ENCODE data around the gene CD28.

The CD28 gene

DNA sequence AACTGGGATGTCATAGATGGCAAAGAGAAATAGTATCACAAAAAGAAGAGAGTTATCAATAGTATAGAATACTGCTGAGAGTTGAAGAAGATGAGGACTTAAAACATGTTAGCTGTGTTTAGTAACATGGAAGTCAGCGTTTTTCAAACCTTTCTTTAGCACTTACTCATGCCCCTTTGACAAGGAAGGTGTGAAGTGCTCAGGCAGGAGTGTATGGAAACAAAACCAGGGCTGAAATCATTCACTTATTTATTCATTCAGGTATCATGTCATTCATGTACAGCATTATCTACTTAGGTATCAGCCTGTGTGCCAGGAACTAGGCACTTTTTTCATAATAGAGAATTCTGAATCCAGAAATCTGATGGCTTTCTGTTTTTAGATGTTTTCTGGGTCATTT, 27.2 kb downstream of the CD28 start:
- H3K4me1 ChIP-seq (ENCODE audit: insufficient read depth, low read length), result peaks cover 5% of the 10 kb centered on the region; the same call in 1 of the 2 replicates
- no peaks in the 10 kb centered on the region for H3K27me3 ChIP-seq (ENCODE audit: insufficient read depth, low read length)
- H3K9me3 ChIP-seq (ENCODE audit: insufficient read depth, low read depth, low read length), result no peaks in the 10 kb centered on the region
- WGBS, result 82% methylated on average over 1 of the region's 1 CpG
- H3K27ac ChIP-seq (ENCODE audit: low read depth, low read length), result no peak overlapping the region
- no peak overlapping the region for H3K4me3 ChIP-seq (ENCODE audit: low read length)
- no peak overlapping the region for H3K9ac ChIP-seq (ENCODE audit: low read depth, low read length)
- H3K36me3 ChIP-seq (ENCODE audit: insufficient read depth, low read length), result no peaks in the 10 kb centered on the region

DNA sequence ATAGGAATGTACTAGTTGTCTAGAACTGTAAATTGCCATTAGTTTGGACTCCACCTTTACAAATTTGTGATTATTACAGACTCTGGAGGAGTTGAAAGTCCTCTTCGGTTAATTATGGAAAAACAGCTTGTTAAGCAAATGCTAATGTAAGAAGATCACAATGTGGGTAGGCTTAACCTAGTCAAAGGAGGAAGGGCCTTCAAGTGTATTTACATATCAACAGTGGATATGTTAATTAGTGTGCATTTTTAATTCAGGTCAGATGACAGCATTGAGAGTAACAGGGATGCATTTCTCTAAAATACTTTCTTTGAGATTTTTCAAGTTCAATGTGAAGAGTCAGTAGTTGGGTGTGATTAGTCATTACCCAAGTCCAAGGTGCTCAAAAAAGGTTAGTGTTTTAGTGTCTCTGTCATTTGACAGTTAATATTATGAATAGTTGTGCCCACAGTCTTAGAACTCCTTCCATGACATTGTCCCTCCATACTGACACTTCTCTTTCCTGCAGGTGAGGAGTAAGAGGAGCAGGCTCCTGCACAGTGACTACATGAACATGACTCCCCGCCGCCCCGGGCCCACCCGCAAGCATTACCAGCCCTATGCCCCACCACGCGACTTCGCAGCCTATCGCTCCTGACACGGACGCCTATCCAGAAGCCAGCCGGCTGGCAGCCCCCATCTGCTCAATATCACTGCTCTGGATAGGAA, 28.0 kb downstream of the CD28 start:
- Histone ChIP-seq H3K4me3 (ENCODE audit: low read length) (no peak overlapping the region), H3K4me1 (ENCODE audit: insufficient read depth, low read length) (peaks cover 5% of the 10 kb centered on the region; the same call in 1 of the 2 replicates), H3K9me3 (ENCODE audit: insufficient read depth, low read depth, low read length) (no peaks in the 10 kb centered on the region), H3K27ac (ENCODE audit: low read depth, low read length) (no peak overlapping the region), H3K36me3 (ENCODE audit: insufficient read depth, low read length) (no peaks in the 10 kb centered on the region), H3K27me3 (ENCODE audit: insufficient read depth, low read length) (no peaks in the 10 kb centered on the region), H3K9ac (ENCODE audit: low read depth, low read length) (no peak overlapping the region)
- WGBS, result 92% methylated on average over 12 of the region's 12 CpGs

- Histone ChIP-seq H3K27ac (ENCODE audit: low read depth, low read length) (no peak overlapping the region), H3K4me3 (ENCODE audit: low read length) (no peak overlapping the region), H3K4me1 (ENCODE audit: insufficient read depth, low read length) (peaks cover 5% of the 10 kb centered on the region; the same call in 1 of the 2 replicates), H3K9me3 (ENCODE audit: insufficient read depth, low read depth, low read length) (no peaks in the 10 kb centered on the region), H3K9ac (ENCODE audit: low read depth, low read length) (no peak overlapping the region), H3K36me3 (ENCODE audit: insufficient read depth, low read length) (no peaks in the 10 kb centered on the region), H3K27me3 (ENCODE audit: insufficient read depth, low read length) (no peaks in the 10 kb centered on the region)
- WGBS, result 96% methylated on average over 1 of the region's 1 CpG
These were observed 30.9 kb downstream of the CD28 start for GRCh38 chr2:203737360-203737759.

- Histone ChIP-seq H3K36me3 (ENCODE audit: insufficient read depth, low read length) (no peaks in the 10 kb centered on the region), H3K9ac (ENCODE audit: low read depth, low read length) (no peak overlapping the region), H3K9me3 (ENCODE audit: insufficient read depth, low read depth, low read length) (no peaks in the 10 kb centered on the region), H3K4me3 (ENCODE audit: low read length) (no peak overlapping the region), H3K27me3 (ENCODE audit: insufficient read depth, low read length) (no peaks in the 10 kb centered on the region), H3K4me1 (ENCODE audit: insufficient read depth, low read length) (no peaks in the 10 kb centered on the region), H3K27ac (ENCODE audit: low read depth, low read length) (no peak overlapping the region)
- 86% methylated on average over 2 of the region's 2 CpGs for WGBS
These were observed 32.9 kb downstream of the CD28 start for GRCh38 chr2:203739351-203739750.

- no peak overlapping the region for H3K9ac ChIP-seq (ENCODE audit: low read depth, low read length)
- H3K9me3 ChIP-seq (ENCODE audit: insufficient read depth, low read depth, low read length), result peaks cover 3% of the 10 kb centered on the region; the same call in 1 of the 2 replicates
- H3K4me1 ChIP-seq (ENCODE audit: insufficient read depth, low read length), result no peaks in the 10 kb centered on the region
- H3K4me3 ChIP-seq (ENCODE audit: low read length), result no peak overlapping the region
- H3K36me3 ChIP-seq (ENCODE audit: insufficient read depth, low read length), result no peaks in the 10 kb centered on the region
- no peak overlapping the region for H3K27ac ChIP-seq (ENCODE audit: low read depth, low read length)
- WGBS, result 89% methylated on average over 2 of the region's 2 CpGs
- no peaks in the 10 kb centered on the region for H3K27me3 ChIP-seq (ENCODE audit: insufficient read depth, low read length)
These were observed 34.4 kb downstream of the CD28 start for GRCh38 chr2:203740871-203741281.

DNA sequence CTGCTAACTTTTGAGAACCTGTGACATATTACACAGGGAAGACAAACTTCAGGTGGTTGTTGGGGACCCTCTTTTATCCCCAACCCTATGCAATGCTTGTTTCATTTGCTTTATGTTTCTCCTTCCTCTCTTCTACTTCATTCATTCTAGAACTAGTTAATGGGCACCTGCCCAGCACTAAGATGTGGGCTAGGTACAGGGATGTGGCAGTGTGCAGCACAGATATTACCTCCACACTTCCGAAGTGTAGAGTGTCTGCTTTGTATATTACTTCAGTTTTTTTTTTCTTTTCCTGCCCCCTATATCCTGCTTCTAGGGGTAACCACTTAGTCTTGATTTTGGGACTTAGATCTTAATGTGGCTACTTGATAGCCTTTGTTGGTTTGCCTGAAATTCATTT, 35.1 kb downstream of the CD28 start:
- no peaks in the 10 kb centered on the region for H3K36me3 ChIP-seq (ENCODE audit: insufficient read depth, low read length)
- H3K4me1 ChIP-seq (ENCODE audit: insufficient read depth, low read length), result no peaks in the 10 kb centered on the region
- H3K9ac ChIP-seq (ENCODE audit: low read depth, low read length), result no peak overlapping the region
- WGBS, result 100% methylated on average over 1 of the region's 1 CpG
- no peak overlapping the region for H3K27ac ChIP-seq (ENCODE audit: low read depth, low read length)
- peaks cover 3% of the 10 kb centered on the region; the same call in 1 of the 2 replicates for H3K9me3 ChIP-seq (ENCODE audit: insufficient read depth, low read depth, low read length)
- no peaks in the 10 kb centered on the region for H3K27me3 ChIP-seq (ENCODE audit: insufficient read depth, low read length)
- H3K4me3 ChIP-seq (ENCODE audit: low read length), result no peak overlapping the region

DNA sequence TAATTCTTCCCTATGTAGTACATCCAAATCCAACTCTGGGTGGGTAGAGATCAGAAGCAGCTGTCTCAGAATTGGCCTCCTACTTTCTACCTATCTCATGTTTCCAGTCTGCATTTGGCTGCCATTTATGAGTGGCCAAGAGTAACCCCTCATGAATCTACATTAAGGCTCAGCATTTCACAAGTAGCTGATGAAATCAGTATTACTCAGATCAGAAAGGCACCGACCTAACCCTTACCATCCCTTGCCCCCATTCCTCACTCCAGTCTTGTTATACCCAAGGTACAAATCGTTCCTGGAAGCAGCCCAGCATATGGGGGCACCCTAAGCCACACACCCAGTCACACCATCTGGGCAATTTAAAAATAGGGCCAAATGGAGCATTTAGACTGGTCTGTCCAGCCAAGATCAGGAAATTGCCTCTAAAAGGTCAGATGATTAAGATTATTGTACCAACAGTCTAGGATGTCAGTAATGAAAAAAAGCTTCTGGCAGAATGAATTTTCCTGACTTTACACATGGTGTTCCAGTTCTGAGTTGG, 37.1 kb downstream of the CD28 start:
- H3K4me1 ChIP-seq (ENCODE audit: insufficient read depth, low read length), result no peaks in the 10 kb centered on the region
- no peak overlapping the region for H3K4me3 ChIP-seq (ENCODE audit: low read length)
- no peaks in the 10 kb centered on the region for H3K27me3 ChIP-seq (ENCODE audit: insufficient read depth, low read length)
- H3K36me3 ChIP-seq (ENCODE audit: insufficient read depth, low read length), result no peaks in the 10 kb centered on the region
- no peak overlapping the region for H3K9ac ChIP-seq (ENCODE audit: low read depth, low read length)
- peaks cover 3% of the 10 kb centered on the region; the same call in 1 of the 2 replicates for H3K9me3 ChIP-seq (ENCODE audit: insufficient read depth, low read depth, low read length)
- H3K27ac ChIP-seq (ENCODE audit: low read depth, low read length), result no peak overlapping the region
- 84% methylated on average over 2 of the region's 2 CpGs for WGBS

DNA sequence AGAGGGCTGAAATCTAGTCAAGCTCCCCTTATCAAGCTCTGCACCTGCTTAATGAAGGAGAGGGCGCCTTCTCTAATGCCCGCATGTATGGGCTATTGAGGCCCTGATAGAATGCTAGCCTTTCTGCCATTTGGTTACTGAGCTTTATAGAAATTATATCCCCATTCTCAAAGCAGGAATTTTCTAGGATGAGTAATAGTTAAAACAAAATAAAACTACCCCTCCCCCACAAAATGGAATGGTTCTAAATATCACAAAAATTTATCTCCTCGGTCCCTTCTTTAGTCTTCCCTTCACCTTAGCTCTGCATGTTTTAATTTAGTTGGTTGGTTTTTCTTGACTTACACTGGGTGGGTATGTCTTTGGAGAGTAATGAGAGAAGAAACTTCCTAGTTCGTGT, 37.7 kb downstream of the CD28 start:
- Histone ChIP-seq H3K4me3 (ENCODE audit: low read length) (no peak overlapping the region), H3K4me1 (ENCODE audit: insufficient read depth, low read length) (no peaks in the 10 kb centered on the region), H3K27ac (ENCODE audit: low read depth, low read length) (no peak overlapping the region), H3K27me3 (ENCODE audit: insufficient read depth, low read length) (no peaks in the 10 kb centered on the region), H3K9me3 (ENCODE audit: insufficient read depth, low read depth, low read length) (peaks cover 3% of the 10 kb centered on the region; the same call in 1 of the 2 replicates), H3K9ac (ENCODE audit: low read depth, low read length) (no peak overlapping the region), H3K36me3 (ENCODE audit: insufficient read depth, low read length) (no peaks in the 10 kb centered on the region)
- 93% methylated on average over 3 of the region's 4 CpGs for WGBS

GRCh38 chr2:203745267-203745666, 38.8 kb downstream of the CD28 start:
- Histone ChIP-seq H3K4me1 (ENCODE audit: insufficient read depth, low read length) (no peaks in the 10 kb centered on the region), H3K36me3 (ENCODE audit: insufficient read depth, low read length) (no peaks in the 10 kb centered on the region), H3K9ac (ENCODE audit: low read depth, low read length) (no peak overlapping the region), H3K27ac (ENCODE audit: low read depth, low read length) (no peak overlapping the region), H3K4me3 (ENCODE audit: low read length) (no peak overlapping the region), H3K27me3 (ENCODE audit: insufficient read depth, low read length) (no peaks in the 10 kb centered on the region), H3K9me3 (ENCODE audit: insufficient read depth, low read depth, low read length) (peaks cover 3% of the 10 kb centered on the region; the same call in 1 of the 2 replicates)
- 100% methylated on average over 1 of the region's 1 CpG for WGBS

DNA sequence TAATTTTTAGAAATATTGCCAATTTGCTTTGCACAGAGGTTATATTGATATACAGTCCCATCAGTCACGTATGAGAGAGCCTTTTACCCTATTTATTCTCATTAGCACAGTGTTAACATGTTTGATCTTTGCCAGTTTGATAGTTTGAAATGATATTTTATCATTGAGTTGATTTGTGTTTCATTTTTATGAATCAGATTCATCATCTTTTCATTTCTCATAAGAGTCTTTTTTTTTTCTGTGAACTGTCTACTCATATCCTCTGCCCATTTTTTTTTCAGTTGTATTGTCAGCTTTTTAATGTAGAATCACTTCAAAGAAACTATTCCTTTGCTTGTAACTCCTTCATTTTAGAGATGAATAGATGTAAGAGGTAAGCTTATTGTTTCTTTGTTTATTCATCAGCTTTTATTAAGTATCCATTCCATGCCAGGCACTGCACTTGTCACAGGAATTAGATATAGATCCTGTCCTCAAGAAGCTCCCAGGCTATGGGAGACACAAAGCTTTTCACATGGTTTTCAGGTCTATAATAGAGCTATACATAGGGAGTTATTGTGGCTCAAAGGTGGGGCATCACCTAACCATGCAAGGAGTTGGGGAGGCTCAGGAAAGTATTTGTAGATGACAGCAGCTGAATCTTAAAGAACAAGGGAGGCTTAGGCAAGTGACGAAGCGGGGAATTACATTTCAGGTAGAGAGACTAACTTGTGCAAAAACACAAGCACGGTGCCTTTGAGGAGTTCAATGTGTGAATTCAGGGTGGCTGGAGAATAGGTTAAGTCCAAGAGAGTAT, 42.1 kb downstream of the CD28 start:
- Histone ChIP-seq H3K4me1 (ENCODE audit: insufficient read depth, low read length) (no peaks in the 10 kb centered on the region), H3K27me3 (ENCODE audit: insufficient read depth, low read length) (no peaks in the 10 kb centered on the region), H3K9ac (ENCODE audit: low read depth, low read length) (no peak overlapping the region), H3K4me3 (ENCODE audit: low read length) (no peak overlapping the region), H3K36me3 (ENCODE audit: insufficient read depth, low read length) (no peaks in the 10 kb centered on the region), H3K9me3 (ENCODE audit: insufficient read depth, low read depth, low read length) (peaks cover 3% of the 10 kb centered on the region; the same call in 1 of the 2 replicates), H3K27ac (ENCODE audit: low read depth, low read length) (no peak overlapping the region)
- 92% methylated on average over 3 of the region's 4 CpGs for WGBS

- Histone ChIP-seq H3K27me3 (ENCODE audit: insufficient read depth, low read length) (no peaks in the 10 kb centered on the region), H3K4me3 (ENCODE audit: low read length) (no peak overlapping the region), H3K4me1 (ENCODE audit: insufficient read depth, low read length) (no peaks in the 10 kb centered on the region), H3K9me3 (ENCODE audit: insufficient read depth, low read depth, low read length) (no peaks in the 10 kb centered on the region), H3K36me3 (ENCODE audit: insufficient read depth, low read length) (no peaks in the 10 kb centered on the region), H3K27ac (ENCODE audit: low read depth, low read length) (no peak overlapping the region), H3K9ac (ENCODE audit: low read depth, low read length) (no peak overlapping the region)
- 100% methylated on average over 5 of the region's 6 CpGs for WGBS
These were observed 44.1 kb downstream of the CD28 start for GRCh38 chr2:203750346-203751068.
